GM18502 (cell line): ENCODE measurements around the gene MPV17.
"Not testable (repeated sequence)": the region's sequence is repeated elsewhere in the genome, so short reads cannot be mapped to it uniquely, and the experiment has no call there.

Experiments
- ATAC-seq: cut with Tn5 transposase; IDR thresholded peaks from one replicate; pipeline ENCODE4 v1.9.1; 2021; ENCODE audit warnings: mild to moderate bottlenecking; ENCODE audit not compliant: unreplicated experiment, poor library complexity

Gene MPV17

GRCh38 chr2:27322766-27323595 lies at the start of gene MPV17:
TSS of gene MPV17 (minus strand) at chr2:27323097. CDS start at chr2:27322517, 580 bp downstream.
- peak; percentile 91 for ATAC-seq

- ATAC-seq, result peak; percentile 33
These were observed 48.1 kb upstream of the MPV17 start for GRCh38 chr2:27370816-27371620.

GRCh38 chr2:27370026-27370815 lies 47.3 kb upstream of the MPV17 start, which contains the start of the genes EIF2B4 and SNX17:
TSS of gene EIF2B4 (minus strand) at chr2:27370338. CDS start at chr2:27370314, 24 bp downstream.
TSS of gene SNX17 (plus strand) at chr2:27370616. CDS start at chr2:27370744, 128 bp downstream.
- peak; percentile 91 for ATAC-seq

- ATAC-seq, result no peak
These were observed 46.7 kb upstream of the MPV17 start for GRCh38 chr2:27369471-27370025.

GRCh38 chr2:27363933-27364332 lies 41.0 kb upstream of the MPV17 start:
- ATAC-seq, result no peak

GRCh38 chr2:27362678-27363420 lies 40.0 kb upstream of the MPV17 start:
- no peak for ATAC-seq

- ATAC-seq, result peak; percentile 85
These were observed 33.7 kb upstream of the MPV17 start, which contains the start of gene GTF3C2 for GRCh38 chr2:27356382-27357181. TSS of gene GTF3C2 (minus strand) at chr2:27356764. CDS start at chr2:27343554, 13,210 bp downstream.

- ATAC-seq, result peak; percentile 41
These were observed 33.1 kb upstream of the MPV17 start for GRCh38 chr2:27356056-27356381.

GRCh38 chr2:27354597-27354927 lies 31.7 kb upstream of the MPV17 start:
- no peak for ATAC-seq

GRCh38 chr2:27353762-27354596 lies 31.1 kb upstream of the MPV17 start:
- ATAC-seq, result no peak

GRCh38 chr2:27353386-27353761 lies 30.5 kb upstream of the MPV17 start:
- not testable (repeated sequence) for ATAC-seq

- no peak for ATAC-seq
These were observed 29.1 kb upstream of the MPV17 start for GRCh38 chr2:27351802-27352598.

- ATAC-seq, result no peak
These were observed 27.3 kb upstream of the MPV17 start for GRCh38 chr2:27350106-27350693.

- no peak for ATAC-seq
These were observed 24.7 kb upstream of the MPV17 start for GRCh38 chr2:27347641-27348040.

GRCh38 chr2:27336173-27336572 lies 13.3 kb upstream of the MPV17 start:
- no peak for ATAC-seq

- no peak for ATAC-seq
These were observed 12.4 kb upstream of the MPV17 start for GRCh38 chr2:27335311-27335710.

- no peak for ATAC-seq
These were observed 1.8 kb upstream of the MPV17 start for GRCh38 chr2:27324720-27325119.
